ENCODE measurements around the gene HELZ.

DNA sequence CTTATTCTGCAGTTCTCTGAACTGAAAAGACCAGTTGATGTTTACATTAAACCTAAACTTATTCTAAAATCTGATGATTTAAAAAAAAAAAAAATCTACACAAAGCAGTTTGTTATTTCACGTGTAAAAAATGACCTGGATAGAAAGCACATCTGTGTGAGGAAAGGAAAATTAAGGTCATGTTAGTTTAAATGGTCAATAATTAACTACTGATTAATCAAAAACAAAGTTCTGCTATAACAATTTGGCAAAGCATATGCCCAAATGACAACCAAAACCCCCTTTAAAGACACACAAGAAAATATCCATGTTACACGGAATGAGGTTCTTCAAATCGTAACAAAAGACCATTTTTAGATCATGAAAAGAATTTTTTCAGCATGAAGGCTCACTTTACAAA, 170.2 kb downstream of the HELZ start:
- no peak for TF ChIP-seq EZH2 (IDR thresholded peaks at IDR 0.05; ENCODE audit: low read length, missing control alignments)
- TF ChIP-seq, protein P1, sequence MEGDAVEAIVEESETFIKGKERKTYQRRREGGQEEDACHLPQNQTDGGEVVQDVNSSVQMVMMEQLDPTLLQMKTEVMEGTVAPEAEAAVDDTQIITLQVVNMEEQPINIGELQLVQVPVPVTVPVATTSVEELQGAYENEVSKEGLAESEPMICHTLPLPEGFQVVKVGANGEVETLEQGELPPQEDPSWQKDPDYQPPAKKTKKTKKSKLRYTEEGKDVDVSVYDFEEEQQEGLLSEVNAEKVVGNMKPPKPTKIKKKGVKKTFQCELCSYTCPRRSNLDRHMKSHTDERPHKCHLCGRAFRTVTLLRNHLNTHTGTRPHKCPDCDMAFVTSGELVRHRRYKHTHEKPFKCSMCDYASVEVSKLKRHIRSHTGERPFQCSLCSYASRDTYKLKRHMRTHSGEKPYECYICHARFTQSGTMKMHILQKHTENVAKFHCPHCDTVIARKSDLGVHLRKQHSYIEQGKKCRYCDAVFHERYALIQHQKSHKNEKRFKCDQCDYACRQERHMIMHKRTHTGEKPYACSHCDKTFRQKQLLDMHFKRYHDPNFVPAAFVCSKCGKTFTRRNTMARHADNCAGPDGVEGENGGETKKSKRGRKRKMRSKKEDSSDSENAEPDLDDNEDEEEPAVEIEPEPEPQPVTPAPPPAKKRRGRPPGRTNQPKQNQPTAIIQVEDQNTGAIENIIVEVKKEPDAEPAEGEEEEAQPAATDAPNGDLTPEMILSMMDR (conservative IDR thresholded peaks at IDR 0.05 in 1 of 2, IDR thresholded peaks at IDR 0.05 in 1 of 2; ENCODE audit: low read depth in 1 of 2, low read length in 2 of 2), result no peak

Data from fibroblast of lung (primary cell).